ENCODE results near the gene PDZD4. TPM values are rescaled to one million over a fixed set of nuclear protein-coding genes. Genes with fewer than 3 reads are reported as not detected.

PDZD4 gene
- total RNA-seq, 4 donors from 2014 or later = 1.9 to 2.6 (median 2.2) TPM

GRCh38 chrX:153867139-153867538, 36.8 kb upstream of the PDZD4 start:
- no peak for TF ChIP-seq CTCF (IDR thresholded peaks at IDR 0.05)
- no peak for DNase-seq (ENCODE audit: low spot score)
- no peak for ATAC-seq (ENCODE audit: low FRiP score)

GRCh38 chrX:153866302-153867019, 36.1 kb upstream of the PDZD4 start:
- ATAC-seq (ENCODE audit: low FRiP score) (no peak), DNase-seq (ENCODE audit: low spot score) (no peak)
- TF ChIP-seq CTCF (IDR thresholded peaks at IDR 0.05) = no peak

- no peak for DNase-seq (ENCODE audit: low spot score)
- TF ChIP-seq CTCF (IDR thresholded peaks at IDR 0.05) = no peak
- no peak for ATAC-seq (ENCODE audit: low FRiP score)
These were observed 35.3 kb upstream of the PDZD4 start for GRCh38 chrX:153865685-153866084.

GRCh38 chrX:153865321-153865580, 34.9 kb upstream of the PDZD4 start:
- ATAC-seq (ENCODE audit: low FRiP score) (no peak), DNase-seq (ENCODE audit: low spot score) (no peak)
- no peak for TF ChIP-seq CTCF (IDR thresholded peaks at IDR 0.05)

GRCh38 chrX:153864561-153865320, 34.4 kb upstream of the PDZD4 start:
- TF ChIP-seq CTCF (IDR thresholded peaks at IDR 0.05) = no peak
- ATAC-seq (ENCODE audit: low FRiP score) = no peak
- DNase-seq (ENCODE audit: low spot score) = no peak

- ATAC-seq (ENCODE audit: low FRiP score) (no peak), DNase-seq (ENCODE audit: low spot score) (no peak)
- no peak for TF ChIP-seq CTCF (IDR thresholded peaks at IDR 0.05)
These were observed 33.8 kb upstream of the PDZD4 start for GRCh38 chrX:153864101-153864500.
